GF-D8 (cell line): Measurements from ENCODE around the gene RGS6.

Experiments
- DNase-seq: peaks from one replicate; lab custom pipeline; 2025; lab: John Stamatoyannopoulos, UW

RGS6 gene

DNA sequence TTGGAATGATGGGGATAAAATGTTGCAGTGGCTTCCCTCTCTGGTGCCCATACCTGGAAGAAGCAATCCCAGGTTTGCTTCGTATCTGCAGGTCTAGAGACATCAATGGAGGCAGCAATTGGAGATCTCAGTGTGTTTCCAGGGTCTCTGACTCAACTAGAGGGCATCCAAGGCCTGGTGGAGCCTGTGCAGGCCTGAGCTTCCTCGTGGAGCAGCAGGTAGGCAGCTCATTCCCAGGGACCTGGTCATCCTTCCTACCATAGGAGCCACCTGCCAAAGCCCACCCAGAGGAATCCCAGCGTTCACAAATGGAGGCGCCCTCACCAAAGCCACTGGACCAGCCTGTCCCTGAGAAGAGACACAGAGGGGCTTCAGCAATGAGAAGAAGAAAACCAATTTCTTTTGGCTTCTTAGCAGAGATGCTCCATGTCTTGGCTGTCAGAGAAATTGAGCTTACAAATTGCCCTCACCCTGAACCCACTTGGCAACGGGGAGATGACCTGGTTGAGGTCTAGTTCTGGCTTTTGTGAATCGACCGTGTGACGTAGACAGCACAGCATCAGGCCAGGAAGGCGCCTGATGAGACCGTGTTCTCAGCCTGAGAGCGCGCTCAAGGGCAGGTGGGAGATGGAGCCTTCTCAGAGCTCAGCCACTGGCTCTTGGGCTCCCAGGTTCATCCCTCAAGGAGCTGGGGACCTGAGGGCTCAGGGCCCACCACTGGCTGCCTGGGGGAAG, 678.0 kb downstream of the RGS6 start:
- DNase-seq, result no peak

GRCh38 chr14:72610831-72611200, 678.6 kb downstream of the RGS6 start:
- DNase-seq, result no peak

- no peak for DNase-seq
These were observed 679.3 kb downstream of the RGS6 start for GRCh38 chr14:72611506-72611905.

DNA sequence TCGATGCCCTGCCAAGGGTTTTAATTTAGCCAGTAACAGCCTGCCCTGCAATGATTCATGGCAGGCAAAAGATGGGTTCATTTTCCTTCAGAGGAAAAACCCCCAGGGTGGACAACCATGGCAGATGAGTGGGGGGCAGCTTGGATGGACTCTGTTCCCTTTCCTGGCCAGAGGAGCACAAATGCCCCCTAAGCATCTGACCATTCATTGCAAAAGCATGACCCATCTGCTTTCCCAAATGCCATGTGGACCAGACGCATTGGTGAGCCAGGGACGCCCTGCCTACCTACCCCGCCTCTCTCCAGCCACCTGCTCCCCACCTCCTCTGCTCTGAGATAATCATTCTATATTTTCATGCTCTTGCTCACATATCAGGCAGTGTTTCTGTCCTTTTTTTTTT, 679.8 kb downstream of the RGS6 start:
- no peak for DNase-seq

DNA sequence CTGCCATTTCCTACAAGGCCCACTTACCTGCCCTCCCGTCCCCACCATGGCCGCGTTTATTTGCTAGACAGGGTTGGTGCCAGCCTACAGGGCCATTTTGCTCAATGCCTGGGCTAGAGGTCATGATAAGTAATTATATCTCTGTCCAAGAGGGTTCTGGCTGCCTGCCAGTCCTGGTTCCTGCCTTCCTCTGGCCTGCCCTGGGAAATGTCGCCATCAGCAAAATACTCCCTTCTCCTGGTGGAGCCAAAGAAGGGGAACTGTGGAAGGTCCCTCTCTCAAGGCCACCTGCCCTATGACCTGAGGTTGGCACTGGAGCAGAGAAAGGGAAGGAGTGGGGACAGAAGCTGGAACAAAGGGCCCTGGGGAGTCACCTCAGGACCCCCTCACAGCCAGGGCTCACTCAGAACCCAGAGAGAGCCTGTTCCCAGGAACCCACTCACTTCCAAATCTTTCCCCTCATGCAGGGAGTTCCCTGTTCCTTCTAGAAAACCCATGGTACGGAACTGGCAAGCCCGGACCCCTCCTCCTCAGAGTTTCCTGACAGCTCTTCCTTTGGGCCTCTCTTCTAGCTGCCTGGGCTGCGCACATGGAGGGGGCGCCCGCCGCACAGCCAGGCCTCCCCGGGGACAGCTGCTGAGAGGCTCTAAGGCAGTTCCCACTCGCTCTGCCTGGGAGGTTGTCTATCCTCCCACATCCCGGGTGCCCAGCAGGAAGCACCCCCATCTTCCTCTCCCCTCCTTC, 681.2 kb downstream of the RGS6 start:
- DNase-seq, result no peak

DNA sequence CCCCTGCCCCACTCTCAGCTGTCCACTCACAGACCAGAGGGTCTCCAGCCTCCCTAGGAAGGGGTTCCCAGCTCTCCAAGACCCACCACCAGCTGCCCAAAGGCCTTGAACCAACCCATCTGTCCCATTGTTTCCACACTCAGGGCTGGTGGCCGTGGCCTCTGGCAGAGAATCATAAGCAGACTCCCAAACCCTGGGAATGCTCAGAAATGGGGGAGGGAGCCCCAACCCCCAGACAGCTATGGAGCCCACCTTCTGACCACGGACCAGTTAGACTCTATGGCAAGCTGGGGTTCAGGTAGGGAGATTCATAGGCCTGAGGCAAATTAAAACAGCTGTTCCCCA, 681.7 kb downstream of the RGS6 start:
- no peak for DNase-seq

DNA sequence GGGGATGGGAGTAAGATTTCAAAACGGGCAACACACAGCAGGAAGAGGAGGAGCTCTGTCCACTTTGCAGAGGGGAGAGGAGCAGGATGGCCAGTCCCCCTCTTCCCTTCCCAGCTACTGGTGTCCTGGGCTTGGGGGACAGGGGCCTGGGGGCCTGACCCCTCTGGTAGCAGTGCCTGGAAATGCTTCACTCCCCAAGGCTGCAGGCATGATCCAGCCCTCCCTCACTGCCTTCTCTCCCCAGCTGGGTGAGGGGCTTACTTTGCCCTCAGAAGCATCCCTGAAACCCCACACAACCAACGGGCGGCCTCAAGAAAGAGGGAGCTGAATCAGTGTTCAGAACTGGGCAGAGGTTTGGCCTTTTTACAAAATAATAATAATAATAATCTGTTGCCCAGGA, 682.1 kb downstream of the RGS6 start:
- no peak for DNase-seq

DNA sequence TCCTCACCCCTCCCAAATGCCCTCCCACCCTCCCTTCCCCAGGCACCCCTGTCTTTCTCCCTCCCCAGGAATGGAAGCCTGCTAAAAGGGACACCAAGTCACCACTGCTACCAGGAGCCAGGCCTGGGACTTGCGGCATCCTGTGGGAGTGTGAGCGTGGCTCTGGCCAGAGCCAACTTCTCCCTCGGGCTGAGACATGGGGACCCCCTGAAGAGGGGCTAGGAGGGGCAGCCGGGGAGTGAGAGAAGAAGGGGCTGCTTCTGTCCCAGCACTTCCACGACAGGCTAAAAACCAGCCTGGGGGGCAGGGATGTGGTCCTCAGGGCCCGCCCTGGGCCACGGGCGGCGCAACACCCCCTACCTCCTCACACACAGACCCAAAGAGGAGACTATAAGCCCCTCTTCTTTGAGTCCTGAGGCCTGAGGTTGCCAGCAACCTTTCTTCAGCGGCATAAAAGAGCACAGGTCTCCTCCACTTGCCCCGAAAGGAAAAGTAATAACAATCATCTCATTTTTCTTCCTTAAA, 682.7 kb downstream of the RGS6 start:
- no peak for DNase-seq

- no peak for DNase-seq
These were observed 683.4 kb downstream of the RGS6 start for GRCh38 chr14:72615451-72616121.
